LNCaP clone FGC (cell line): ENCODE measurements around the gene COQ8B.
A peak's percentile ranks its signal among the peaks of the same experiment; 100 is the strongest.

Source experiments
- DNase-seq: peaks from one replicate; pipeline ENCODE4 v3.0.0-alpha.2; 2011; ENCODE audit warnings: low read depth
- H3K4me3 ChIP-seq: 2 replicates; pipeline ENCODE4 v1.5.1; 2011; ENCODE audit warnings: mild to moderate bottlenecking, low read depth, low read length, control low read depth
- TF ChIP-seq, protein P1 (sequence below): IDR thresholded peaks from 2 replicates; pipeline ENCODE4 v1.5.1; 2012; ENCODE audit warnings: mild to moderate bottlenecking; ENCODE audit not compliant: control insufficient read depth, insufficient read depth; ENCODE audit errors: extremely low read depth

COQ8B gene

DNA sequence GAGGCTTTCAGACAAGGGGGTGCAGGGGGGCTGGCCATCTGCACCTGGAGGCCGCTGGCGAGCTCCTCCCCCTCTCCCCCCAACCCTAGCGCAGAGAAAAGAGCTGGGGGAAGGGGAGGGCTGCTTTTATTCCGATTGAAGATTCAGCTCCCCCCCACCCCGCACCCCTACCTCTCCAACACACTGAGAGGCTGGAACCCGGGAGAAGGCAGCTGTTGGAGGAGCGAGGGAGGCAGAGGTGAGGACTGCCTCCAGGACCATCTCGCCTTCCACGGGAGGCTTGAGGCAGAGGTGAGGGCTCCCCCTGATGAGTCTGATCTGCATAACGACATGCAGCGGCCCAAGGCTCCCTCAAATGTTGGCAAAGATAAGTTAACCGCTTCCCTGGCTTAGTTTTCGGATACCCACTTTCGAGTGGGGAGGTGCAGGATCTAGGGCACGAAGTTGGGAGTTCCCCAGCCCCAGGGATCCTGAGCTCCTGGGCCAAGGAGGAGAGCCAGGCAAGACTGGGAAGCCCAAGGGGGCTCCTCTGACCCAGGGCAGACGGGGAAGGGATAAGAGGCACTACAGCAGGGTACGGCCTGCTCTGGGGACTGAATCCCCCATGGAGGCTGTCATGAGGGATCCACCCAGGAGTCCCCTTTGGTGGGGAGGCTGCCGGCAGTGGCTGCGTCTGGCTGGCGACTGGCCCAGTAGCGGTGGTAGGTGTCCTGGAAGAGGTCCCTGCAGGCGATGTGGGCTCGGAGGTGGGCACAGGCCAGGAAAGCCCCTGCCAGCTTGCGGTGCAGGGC lies 25.1 kb downstream of the COQ8B start:
- no peak overlapping the region for H3K4me3 ChIP-seq
- TF ChIP-seq, protein P1, sequence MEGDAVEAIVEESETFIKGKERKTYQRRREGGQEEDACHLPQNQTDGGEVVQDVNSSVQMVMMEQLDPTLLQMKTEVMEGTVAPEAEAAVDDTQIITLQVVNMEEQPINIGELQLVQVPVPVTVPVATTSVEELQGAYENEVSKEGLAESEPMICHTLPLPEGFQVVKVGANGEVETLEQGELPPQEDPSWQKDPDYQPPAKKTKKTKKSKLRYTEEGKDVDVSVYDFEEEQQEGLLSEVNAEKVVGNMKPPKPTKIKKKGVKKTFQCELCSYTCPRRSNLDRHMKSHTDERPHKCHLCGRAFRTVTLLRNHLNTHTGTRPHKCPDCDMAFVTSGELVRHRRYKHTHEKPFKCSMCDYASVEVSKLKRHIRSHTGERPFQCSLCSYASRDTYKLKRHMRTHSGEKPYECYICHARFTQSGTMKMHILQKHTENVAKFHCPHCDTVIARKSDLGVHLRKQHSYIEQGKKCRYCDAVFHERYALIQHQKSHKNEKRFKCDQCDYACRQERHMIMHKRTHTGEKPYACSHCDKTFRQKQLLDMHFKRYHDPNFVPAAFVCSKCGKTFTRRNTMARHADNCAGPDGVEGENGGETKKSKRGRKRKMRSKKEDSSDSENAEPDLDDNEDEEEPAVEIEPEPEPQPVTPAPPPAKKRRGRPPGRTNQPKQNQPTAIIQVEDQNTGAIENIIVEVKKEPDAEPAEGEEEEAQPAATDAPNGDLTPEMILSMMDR, result no peak
- no peak for DNase-seq

DNA sequence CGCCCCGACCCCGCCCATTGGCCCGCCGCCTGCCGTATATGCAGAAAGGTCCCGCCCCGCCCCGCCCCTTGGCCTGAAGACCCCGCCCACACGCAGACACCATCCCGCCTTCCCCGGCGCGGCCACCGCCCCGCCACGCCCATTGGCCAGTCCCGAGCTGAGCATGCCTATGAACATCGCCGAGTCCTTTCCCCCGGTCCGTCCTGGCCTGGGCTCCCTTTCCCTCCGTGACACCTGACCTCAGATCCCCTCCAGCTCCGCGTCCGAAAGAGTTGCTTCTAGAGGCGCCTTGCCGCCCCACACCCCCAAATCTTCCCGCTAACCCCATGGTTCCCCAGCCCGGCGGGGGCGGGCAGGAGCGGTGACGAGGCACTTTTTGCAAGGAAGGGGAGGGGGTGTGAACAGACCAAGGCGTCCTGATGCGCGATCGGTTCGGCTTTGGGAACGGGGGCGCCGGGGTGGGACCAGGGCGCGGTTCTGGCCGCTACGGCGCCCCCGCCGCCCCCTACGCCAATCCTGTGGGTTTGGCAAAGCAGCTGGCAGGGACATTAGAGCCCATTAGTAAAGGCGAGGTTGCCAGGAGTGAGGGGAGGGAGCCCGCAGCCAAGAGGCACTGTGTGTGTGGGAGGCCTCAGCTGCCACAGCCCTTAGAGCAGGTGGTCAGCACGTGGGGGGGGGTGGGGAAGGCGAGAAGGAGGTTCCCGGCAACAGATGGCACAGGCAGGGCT lies 25.8 kb downstream of the COQ8B start:
- peak; percentile 39 for DNase-seq
- TF ChIP-seq, protein P1, result no peak
- H3K4me3 ChIP-seq, result peak overlapping the region; percentile 52

- TF ChIP-seq, protein P1, result no peak
- DNase-seq, result no peak
- peak within 1 kb of the TSS; percentile 52 for H3K4me3 ChIP-seq
Observed at GRCh38 chr19:40690050-40690692, 26.5 kb downstream of the COQ8B start, which contains the start of gene NUMBL. Gene NUMBL (minus strand): TSS chr19:40690651. CDS start chr19:40690483, 168 bp downstream.

- TF ChIP-seq, protein P1, result no peak
- DNase-seq, result no peak
- H3K4me3 ChIP-seq, result peak overlapping the region; percentile 52
Observed at GRCh38 chr19:40689339-40690049, 27.2 kb downstream of the COQ8B start.

DNA sequence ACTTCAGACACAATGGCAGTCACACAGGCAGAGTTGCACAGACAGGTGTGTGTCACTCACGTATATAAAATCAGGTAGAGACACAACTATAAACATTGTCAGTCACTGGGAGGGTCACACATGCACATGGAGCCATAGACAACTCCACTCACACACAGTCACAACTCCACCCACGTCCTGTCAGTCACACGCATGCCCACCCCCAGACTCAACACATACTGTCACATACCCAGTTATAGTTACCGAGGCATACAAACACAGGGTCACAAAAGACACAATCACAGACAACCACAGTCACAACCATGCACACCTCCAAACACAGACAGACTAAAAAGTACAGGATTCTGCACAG lies 27.7 kb downstream of the COQ8B start:
- TF ChIP-seq, protein P1, result no peak
- H3K4me3 ChIP-seq, result no peak overlapping the region
- no peak for DNase-seq

DNA sequence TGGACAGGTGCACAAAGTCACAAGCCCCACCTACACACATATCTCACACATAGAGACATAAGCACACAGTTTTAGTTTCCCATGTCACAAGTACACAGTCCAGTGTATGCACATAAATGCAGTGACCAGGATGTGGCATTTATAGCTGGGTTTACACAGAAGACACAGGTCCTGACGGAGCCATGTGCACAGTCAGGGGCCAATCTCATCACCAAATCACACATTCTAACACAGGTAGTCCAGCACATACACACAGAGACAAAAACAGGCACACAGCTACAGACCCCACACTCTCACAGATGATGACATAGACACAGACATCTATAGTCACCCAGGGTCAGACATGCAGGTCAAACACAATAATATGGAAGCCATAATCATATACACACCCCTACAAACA lies 28.4 kb downstream of the COQ8B start:
- H3K4me3 ChIP-seq, result no peak overlapping the region
- TF ChIP-seq, protein P1, result no peak
- DNase-seq, result no peak
